HG03066 (cell line): Measurements from ENCODE around the gene PTAFR.
"Not testable (repeated sequence)": the region's sequence is repeated elsewhere in the genome, so short reads cannot be mapped to it uniquely, and the experiment has no call there.

Experiments used
- ATAC-seq: cut with Tn5 transposase; IDR thresholded peaks from one replicate; pipeline ENCODE4 v1.9.1; 2021; ENCODE audit warnings: low read depth; ENCODE audit not compliant: unreplicated experiment

PTAFR gene

DNA sequence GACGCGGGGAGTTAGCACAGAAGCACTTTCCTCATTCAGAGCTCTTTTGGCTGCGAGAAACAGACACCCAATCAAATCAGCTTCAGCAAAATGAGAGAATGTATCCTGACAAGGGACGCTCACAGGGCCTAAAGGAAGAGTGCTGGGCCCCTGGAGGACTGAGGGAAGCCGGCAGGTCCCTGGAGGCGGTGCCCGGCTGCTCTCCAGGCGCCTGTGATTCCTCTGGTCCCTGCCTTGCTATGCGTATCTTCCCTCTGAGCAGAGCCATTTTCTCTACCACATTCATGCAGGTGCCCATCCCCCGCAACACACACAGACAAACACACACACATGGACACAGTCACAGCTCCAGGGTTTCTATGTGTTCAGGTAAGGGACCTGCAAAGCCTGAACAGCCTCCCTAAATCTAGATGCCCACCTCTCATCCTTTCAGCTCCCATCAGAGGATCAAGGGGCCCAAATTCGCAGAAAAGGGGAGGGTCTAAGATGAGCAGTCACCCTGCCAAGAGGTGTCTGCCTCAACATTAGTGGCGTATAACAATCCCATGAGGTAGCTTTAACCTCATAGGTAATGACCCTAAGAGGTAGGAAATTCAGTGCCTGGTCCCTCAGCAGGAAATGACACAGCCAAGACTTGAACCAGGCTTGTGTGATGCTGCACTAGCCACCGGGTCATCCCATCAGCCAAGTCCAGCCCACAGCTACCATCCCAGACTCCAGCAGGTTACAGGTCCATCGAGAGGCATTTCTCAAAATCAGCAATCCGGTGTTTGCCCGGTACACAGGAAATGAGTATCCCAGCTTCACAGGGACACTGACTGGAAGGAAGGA is 29.0 kb downstream of the PTAFR start:
- ATAC-seq, result peak; percentile 16

DNA sequence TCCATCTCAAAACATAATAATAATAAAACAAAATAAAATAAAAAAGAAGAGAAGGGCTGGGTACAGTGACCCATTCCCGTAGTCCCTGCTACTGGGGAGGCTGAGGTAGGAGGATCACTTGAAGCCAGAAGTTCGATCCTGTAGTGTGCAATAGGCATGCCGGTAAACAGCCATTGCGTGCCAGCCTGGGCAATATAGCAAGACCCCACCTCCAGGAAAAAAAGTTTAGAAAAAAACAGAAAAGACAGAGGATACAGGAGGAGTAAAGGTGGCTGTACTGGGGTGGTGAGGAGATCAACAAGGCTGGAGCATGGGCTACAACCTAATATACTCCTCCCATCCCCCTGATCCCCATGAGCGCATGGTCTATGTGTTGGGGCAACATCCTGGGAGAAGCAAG is 30.8 kb downstream of the PTAFR start:
- ATAC-seq, result no peak

DNA sequence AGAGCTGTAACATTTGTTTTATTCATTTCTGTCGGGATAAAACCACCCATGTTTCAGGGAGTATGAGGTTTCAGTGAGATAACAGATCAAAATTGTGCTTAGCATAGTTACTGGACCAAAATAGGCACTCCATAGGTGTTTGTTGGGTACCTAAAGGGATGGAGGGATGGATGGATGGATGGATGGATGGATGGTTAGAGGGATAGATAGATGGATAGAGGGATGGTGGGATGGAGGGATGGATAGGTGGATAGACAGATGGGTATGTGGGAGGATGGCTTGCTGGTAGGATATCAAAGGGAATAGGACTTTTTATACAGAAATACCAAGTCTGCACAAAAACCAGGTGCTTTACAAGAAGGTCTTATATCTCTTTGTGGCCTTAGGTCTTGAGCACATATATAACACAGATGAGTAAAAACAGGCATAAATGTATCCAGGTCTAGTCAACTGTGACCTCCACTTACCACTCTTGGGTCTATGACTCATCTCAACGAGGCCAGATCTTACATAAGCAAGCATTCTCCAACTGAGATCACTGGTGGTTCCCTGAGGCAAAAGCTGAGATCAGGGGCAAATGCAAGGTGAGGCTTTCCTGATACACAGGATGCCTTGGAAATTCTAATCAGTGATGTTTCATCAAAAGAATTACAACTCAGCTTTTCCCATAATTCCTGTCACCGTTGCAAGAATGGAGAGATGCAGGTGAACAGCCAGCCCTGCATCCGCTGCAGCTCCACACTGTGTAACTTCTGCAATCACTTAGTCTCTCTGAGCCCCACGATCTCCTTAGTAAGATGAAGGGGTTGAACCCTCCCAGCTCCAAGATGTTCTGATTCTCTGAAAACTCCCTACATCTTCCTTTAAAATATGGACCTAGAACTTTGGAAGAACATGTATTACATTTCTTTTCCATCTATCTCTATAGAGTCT is 32.0 kb downstream of the PTAFR start:
- ATAC-seq, result peak; percentile 69

DNA sequence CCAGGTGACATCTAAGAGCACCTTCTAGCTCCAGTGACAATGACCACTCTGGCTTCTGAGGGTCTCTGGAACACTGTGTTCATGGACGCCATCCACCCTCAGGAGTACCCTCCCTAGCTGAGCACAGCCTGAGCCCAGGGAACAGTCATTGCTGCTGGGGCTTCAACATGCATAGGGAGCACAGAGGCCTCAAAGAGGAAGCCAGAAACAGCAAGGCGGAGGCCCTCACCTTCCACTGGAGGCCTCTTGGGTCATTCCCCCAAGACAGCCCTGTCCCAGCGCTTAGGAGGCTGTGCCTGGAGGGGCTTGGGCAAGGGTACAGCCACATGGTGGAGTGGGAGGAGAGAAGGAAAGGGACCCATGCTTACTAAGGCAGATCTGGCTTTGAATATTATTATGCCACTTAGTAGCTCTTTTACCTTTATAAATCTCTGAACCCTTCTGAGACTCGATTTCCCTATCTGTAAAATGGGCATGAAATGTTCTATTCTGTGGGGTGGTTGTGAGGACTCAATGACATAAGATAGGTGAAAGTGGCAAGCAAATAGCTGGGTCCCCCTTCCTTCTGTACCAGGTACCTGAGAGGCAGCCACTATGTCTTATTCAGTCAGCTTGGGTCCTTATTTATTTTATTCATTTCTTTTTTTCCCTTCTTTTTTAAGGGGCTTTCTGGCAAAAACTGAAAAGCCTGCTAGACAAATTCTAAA is 32.8 kb downstream of the PTAFR start:
- no peak for ATAC-seq

DNA sequence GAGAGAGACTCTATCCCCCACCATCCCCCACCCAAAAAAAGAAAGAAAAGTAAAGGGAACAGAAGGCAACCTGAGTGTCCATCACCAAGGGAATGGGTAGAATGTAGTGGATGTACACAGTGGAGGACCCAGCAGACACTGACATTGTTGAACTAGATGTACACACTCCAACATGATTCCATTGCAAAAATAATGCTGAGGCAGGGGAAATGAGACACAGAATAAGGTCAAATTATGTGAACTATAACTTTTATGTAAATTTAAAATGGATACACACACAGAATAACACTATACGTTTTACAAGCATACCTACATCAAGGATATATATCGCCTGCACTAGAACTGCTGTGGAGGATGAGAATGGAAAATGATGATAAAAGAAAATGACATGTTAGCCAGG is 34.8 kb downstream of the PTAFR start:
- no peak for ATAC-seq

DNA sequence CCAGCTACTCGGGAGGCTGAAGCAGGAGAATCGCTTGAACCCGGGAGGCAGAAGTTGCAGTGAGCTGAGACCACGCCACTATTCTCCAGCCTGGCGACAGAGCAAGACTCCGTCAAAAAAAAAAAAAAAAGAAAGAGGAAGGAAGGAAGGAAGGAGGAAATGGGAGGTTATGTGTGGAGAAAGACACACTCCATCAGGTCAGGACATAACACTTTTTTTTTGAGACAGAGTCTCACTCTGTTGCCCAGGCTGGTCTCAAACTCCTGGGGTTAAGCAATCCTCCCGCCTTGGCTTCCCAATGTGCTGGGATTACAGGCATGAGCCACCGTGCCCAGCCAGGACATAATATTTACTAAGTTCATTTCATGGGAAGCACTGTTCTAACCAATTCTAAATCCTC is 36.6 kb downstream of the PTAFR start:
- ATAC-seq, result not testable (repeated sequence)

DNA sequence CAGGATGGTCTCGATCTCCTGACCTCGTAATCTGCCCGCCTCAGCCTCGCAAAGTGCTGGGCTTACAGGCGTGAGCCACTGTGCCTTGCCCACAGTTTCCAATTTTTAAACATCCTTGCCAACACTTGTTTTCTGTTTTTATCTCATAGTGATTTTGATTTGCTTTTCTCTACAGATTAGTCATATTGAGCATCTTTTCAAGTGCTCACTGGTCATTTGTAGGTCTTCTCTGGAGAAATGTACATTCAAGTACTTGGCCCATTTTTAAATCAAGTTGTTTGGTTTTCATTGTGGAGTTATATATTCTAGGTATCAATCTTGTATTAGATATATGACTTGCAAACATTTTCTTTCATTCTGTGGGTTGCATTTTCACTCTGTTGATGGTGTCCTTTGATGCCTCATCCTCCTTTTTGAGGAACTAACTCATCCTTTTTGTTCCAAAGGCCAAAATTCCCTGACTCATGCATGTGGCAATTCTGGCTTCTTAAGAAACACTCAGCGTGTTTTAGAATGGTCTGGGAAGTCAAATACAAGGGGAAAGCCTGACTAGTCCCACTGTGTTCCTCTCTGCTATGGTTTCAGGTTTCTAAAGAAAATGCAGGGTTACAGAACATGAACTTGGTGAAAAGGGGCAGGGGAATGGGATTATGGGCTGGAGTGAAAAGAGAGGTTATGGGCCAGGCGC is 37.3 kb downstream of the PTAFR start:
- no peak for ATAC-seq

DNA sequence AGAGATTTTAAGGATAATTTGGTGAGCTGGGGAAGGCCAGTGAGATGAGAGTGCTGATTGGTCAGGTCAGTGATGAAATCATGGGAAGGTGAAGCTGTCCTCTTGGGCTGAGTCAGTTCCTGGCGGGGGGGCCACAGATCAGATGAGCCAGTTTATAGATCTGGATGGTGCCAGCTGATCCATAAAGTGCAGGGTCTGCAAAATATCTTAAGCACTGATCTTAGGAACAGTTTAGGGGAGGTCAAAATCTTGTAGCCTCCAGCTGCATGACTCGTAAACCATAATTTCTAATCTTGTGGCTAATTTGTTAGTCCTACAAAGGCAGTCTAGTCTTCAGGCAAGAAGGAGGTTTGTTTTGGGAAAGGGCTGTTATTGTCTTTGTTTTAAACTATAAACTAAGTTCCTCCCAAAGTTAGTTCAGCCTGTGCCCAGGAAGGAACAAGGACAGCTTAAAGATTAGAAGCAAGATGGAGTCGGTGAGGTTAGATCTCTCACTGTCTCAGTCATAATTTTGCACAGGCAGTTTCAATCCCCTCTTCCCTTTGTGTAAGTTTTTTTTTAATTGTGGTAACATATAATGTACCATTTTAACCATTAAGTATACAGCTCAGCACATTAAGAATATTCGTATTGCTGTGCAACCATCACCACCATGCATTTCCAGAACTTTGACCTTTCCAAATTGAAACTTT is 39.4 kb downstream of the PTAFR start:
- no peak for ATAC-seq

DNA sequence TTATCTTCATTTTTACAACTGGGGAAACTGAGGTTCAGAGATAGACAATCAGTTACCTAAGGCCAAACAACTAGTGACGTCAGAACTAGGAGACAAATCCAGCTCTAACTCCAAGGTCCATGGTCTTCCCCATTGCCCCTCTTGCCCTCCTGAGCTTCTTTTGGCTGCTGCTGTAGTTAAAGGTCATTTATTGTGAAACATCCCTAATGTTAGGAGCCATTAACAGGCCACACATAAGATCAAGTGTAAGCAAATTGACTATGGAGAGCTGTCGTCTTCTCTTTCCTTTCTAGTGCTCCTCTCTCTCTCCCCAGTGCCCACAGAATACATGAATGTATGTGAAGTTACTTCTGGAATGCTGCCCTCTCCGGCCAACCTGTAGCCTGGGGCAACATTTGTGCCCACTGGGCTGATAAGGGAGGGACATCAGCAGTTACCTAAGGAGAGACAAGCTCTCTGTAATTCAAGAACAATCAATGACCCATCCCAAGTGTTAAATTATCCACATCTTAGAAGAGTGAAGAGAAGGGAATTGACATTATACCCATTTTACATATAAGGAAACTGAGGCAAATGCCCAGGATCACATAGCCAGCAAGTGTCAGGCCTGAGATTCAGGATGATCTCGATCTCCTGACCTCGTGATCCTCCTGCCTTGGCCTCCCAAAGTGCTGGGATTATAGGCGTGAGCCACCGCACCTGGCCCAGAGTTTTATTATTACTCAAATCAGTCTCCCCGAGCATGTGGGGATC is 40.1 kb downstream of the PTAFR start:
- no peak for ATAC-seq

DNA sequence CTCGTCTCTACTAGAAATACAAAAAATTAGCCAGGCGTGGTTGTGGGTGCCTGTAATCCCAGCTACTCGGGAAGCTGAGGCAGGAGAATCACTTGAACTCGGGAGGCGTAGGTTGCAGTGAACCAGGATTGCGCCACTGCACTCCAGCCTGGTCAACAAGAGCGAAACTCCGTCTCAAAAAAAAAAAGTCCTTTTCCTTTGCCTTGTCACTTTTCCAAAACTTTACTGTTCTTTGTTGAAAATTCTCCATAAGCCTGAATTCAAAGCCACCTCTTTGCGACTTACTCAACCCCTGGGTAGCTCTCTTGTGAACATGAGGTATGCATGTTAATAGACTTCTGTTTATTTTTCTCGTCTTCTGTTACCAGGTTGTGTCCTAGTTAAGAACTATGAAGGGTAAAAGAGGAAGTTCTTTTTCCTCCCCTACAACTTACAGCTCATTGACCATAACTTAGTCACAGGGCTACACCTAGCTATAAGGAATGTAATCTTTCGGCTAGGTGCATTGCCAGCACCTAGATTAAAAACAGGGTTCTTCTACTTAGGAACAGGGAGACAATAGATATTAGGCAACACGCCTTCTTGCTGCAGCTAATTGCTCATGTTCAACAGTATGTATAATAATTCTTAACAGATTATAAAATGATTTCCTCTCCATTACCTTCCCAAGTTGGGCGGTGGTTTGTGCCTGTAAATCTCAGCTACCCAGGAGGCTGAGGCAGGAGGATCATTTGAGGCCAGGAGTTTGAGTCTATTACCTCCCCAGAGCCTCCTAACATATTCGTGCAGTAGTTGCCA is 40.9 kb downstream of the PTAFR start:
- ATAC-seq, result peak; percentile 58

DNA sequence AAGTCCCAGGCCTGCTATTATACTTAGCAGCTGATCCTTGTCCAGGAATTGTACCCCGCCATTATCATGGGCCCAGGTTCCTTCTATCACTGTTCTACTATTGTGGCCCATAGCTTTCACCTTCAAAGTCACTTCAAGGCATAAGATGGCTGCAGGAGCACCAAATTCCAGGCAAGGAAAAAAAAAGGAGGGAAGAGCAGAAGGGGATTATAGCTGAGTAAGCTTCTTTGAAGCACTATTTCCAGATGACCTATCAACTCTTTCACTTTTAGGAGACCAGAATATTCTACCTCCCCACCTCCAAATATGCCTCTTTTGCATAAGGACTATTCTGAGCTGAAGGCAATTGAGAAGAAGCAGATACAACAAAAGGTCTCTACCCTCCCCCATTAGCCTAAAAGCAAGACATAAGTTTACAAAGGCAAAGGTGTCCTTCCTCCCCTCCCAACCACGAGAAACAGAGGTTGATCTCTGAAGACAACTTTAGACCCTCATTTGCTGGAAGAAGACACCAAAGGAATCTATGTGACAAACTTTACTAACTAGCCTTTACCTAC is 41.8 kb downstream of the PTAFR start:
- no peak for ATAC-seq

DNA sequence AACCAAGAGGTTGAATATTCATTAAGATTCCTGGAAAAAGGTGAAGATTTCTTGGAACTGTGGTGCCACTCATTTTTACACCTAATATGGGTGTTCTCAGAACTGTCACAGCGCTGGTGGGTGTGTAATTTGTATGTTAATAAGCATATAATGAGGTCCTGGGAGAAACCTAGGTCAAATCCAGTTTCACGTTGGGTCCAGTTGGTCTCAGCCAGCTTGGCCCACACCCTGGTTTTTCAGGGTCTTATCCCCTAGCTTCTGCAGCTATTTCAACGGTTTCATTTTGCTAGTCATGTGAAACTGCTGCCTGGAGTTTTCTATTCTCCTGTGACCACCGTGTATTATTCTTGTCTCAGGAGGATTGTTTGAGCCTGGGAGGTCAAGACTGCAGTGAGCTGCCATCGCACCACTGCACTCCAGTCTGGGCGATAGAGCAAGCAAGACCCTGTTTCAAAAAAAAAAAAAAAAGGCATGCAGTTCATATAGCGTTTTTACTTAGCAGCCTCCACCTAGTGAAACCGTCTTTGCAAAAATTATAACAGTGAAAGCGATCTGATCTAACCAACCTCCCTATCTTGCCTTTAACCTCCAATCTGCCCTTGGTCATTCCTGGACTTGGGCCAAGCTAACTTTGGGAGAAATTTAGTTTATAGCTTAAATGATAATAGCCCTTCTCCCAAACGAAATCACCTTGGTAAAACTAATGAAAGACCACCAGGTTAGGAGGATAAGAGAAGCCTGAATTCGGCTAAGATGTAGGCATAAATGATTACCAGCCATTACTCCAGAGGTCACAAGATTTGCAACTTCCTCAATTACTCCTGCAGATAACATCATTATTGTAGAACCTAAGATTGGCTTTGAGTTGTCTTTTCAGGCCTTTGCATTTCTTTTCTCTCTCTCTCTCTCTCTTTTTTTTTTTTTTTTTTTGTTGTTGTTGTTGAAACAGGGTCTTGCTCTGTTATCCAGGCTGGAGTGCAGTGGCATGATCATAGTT is 44.0 kb downstream of the PTAFR start:
- ATAC-seq, result no peak

DNA sequence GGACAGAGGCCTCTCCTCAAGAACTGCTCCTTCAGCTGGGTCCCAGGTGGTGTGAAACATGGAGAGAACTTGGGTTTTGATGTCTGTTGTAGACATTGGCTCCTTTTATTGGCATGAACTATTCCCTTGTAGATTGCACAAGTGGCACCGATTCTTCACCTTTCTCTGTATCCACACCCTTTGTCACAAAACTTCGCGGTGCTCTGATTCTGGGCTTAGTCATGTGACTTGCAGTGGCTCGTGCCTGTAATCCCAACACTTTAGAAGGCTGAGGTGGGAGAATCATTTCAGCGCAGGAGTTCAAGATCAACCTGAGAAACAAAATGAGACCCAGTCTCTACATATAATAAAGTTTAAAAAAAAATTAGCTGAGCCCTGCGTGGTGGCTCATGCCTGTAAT is 45.6 kb downstream of the PTAFR start:
- no peak for ATAC-seq

DNA sequence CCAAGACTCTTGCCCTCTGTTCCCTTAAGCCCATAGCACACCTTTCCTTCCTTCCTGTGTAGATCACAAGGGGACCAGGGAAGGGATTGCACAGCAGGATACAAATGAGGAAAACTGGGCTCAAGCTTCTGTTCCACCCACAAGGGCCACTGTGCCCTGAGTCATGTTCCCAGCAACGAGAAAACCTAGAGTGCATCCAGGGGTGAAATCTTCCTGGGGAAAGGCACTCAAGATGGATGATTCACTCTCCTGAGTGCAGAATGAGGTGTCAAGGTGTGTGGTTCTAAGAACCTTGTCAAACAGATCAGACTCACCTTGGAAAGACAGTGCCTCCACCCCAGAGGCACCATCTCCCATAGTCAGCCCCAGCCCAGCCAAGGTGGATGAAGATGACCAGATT is 47.3 kb downstream of the PTAFR start:
- no peak for ATAC-seq

DNA sequence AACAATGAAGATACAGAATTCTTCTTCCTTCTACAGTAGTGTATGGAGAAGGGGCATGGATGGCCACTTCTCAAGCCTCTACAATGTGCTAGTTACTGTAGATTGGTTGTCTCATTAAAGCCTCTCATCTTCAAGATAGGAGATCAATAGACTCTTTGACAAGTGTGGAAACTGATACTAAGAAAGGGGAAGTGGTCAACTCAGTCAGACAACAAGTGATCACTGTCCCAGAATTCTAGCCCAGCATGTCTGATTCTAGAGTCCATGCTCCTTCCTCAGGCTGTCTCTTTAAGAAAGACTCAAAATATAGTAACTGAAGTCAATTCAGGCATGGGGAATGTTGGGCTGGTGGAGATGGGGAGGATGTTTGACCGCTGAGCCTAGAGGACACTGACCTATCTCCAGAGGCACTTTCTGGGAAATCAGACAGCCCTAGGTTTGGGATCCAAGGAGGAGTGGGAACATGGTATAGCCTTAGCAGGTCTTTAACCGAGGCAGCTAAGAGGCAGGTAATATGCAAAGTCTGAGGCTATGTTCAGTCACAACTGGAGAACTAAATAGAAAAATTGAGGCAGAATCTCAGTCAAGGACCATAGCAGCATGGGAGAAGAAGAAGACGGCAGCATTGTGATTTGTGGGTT is 48.8 kb downstream of the PTAFR start:
- peak; percentile 59 for ATAC-seq

DNA sequence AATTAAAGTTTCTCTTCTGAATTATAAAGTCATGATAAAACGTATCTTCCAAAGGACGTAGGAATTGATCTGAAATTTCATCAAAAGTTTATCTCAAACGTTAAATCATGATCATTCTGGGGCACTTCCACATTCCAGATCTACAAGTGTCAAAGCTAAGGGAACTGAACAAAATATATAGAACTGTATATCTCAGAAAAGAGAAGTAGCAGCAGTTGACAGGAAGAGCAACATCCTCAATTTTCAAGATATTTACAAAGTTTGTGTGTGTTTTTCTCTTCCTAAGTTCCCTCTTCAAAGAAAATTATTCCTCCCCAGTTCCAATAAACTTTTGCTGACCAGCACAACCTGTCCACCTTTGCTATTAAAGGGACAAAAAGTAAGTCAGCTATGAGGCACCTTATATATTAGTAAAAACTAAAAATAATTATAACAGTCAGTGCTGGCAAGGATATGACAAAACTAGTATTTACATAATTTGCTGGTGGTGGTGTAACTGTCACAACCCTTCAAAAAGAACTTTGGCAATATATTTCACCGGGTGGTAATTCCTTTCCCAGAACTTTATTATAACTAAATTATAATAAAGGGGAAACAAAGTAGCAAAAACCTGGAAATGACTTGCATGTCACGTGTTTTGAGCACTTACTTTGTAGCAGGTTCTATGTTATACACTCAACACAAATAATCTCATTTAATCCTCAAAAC is 49.6 kb downstream of the PTAFR start:
- ATAC-seq, result no peak
